ENCODE data around the gene LIN7B. TPM values are rescaled to one million over a fixed set of nuclear protein-coding genes. Genes with fewer than 3 reads are reported as not detected.
"Not testable (repeated sequence)": the region's sequence is repeated elsewhere in the genome, so short reads cannot be mapped to it uniquely, and the experiment has no call there.

Gene LIN7B
- polyA plus RNA-seq, 4 donors: 6.4 to 13.3 (median 6.8) TPM

- DNase-seq (ENCODE audit: low read depth in 4 of 4, low spot score in 3 of 4): no peak
Measured at GRCh38 chr19:49141352-49141751, 27.2 kb downstream of the LIN7B start.

- DNase-seq (ENCODE audit: low read depth in 4 of 4, low spot score in 3 of 4): peak in 2 of 4 donors; percentile 77 to 80
Measured at GRCh38 chr19:49142866-49143335, 28.7 kb downstream of the LIN7B start.

- DNase-seq (ENCODE audit: low read depth in 4 of 4, low spot score in 3 of 4): no peak
Measured at GRCh38 chr19:49145573-49146407, 31.6 kb downstream of the LIN7B start.

- DNase-seq (ENCODE audit: low read depth in 4 of 4, low spot score in 3 of 4): not testable (repeated sequence)
Measured at GRCh38 chr19:49146408-49146770, 32.2 kb downstream of the LIN7B start.

- DNase-seq (ENCODE audit: low read depth in 4 of 4, low spot score in 3 of 4): no peak
Measured at GRCh38 chr19:49148044-49148682, 34.0 kb downstream of the LIN7B start.

- peak; percentile 90 to 97 (median 94) for DNase-seq (ENCODE audit: low read depth in 4 of 4, low spot score in 3 of 4)
Measured at GRCh38 chr19:49148784-49149651, 34.8 kb downstream of the LIN7B start.

GRCh38 chr19:49149652-49150105 is 35.5 kb downstream of the LIN7B start:
- peak in 2 of 4 donors; percentile 74 to 78 for DNase-seq (ENCODE audit: low read depth in 4 of 4, low spot score in 3 of 4)

GRCh38 chr19:49150106-49150943 is 36.2 kb downstream of the LIN7B start:
- DNase-seq (ENCODE audit: low read depth in 4 of 4, low spot score in 3 of 4): peak in 2 of 4 donors; percentile 81 to 82

GRCh38 chr19:49150944-49151243 is 36.7 kb downstream of the LIN7B start:
- DNase-seq (ENCODE audit: low read depth in 4 of 4, low spot score in 3 of 4): no peak

GRCh38 chr19:49151267-49152118 is 37.3 kb downstream of the LIN7B start:
- no peak for DNase-seq (ENCODE audit: low read depth in 4 of 4, low spot score in 3 of 4)

- DNase-seq (ENCODE audit: low read depth in 4 of 4, low spot score in 3 of 4): no peak
Measured at GRCh38 chr19:49152119-49152550, 38.0 kb downstream of the LIN7B start.

- no peak for DNase-seq (ENCODE audit: low read depth in 4 of 4, low spot score in 3 of 4)
Measured at GRCh38 chr19:49153167-49153809, 39.1 kb downstream of the LIN7B start.

GRCh38 chr19:49154279-49154678 is 40.1 kb downstream of the LIN7B start:
- DNase-seq (ENCODE audit: low read depth in 4 of 4, low spot score in 3 of 4): no peak

GRCh38 chr19:49155005-49155819 is 41.0 kb downstream of the LIN7B start, which contains the start of gene HRC:
TSS of gene HRC (minus strand) at chr19:49155396. CDS start at chr19:49155237, 159 bp downstream.
- no peak for DNase-seq (ENCODE audit: low read depth in 4 of 4, low spot score in 3 of 4)

- no peak for DNase-seq (ENCODE audit: low read depth in 4 of 4, low spot score in 3 of 4)
Measured at GRCh38 chr19:49155820-49156346, 41.7 kb downstream of the LIN7B start.

GRCh38 chr19:49157445-49158224 is 43.5 kb downstream of the LIN7B start, which contains the start of gene TRPM4:
TSS of gene TRPM4 (plus strand) at chr19:49157792. CDS start at chr19:49157867, 75 bp downstream.
- peak in 2 of 4 donors; percentile 72 to 76 for DNase-seq (ENCODE audit: low read depth in 4 of 4, low spot score in 3 of 4)

All from left renal pelvis (tissue), 4 donors.